Activated T-helper 1 cell treated with Interleukin-2 at 50 U/mL for 16 hours (primary cell): ENCODE results near the gene SLC9A9.

Experiments used
- DNase-seq: peaks from one replicate; pipeline ENCODE4 v3.0.0-alpha.2; 2020; ENCODE audit warnings: low read depth

Gene SLC9A9

GRCh38 chr3:143644370-143645089, 203.7 kb downstream of the SLC9A9 start:
- DNase-seq: no peak

DNA sequence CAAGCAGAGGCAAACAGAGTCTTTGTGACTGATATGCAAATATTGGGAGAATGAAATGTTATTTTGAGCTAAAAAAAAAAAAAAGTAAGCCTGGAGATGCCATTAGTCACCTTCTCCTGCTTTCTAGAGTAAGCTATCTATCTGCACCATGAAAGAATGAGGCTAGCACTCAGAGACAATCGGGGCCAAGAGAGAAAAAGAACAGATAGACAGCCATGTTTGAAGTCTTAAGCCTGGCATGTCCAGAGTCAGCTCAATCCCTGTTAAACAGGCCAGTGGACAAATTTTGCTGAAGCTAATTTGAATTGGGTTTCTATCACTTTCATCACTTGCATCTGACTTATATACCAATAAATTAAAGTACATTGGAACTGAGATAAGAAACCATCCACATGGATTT, 204.4 kb downstream of the SLC9A9 start:
- DNase-seq: no peak

GRCh38 chr3:143640774-143641173, 207.5 kb downstream of the SLC9A9 start:
- no peak for DNase-seq

- DNase-seq: no peak
Measured at GRCh38 chr3:143637133-143637532, 211.1 kb downstream of the SLC9A9 start.

DNA sequence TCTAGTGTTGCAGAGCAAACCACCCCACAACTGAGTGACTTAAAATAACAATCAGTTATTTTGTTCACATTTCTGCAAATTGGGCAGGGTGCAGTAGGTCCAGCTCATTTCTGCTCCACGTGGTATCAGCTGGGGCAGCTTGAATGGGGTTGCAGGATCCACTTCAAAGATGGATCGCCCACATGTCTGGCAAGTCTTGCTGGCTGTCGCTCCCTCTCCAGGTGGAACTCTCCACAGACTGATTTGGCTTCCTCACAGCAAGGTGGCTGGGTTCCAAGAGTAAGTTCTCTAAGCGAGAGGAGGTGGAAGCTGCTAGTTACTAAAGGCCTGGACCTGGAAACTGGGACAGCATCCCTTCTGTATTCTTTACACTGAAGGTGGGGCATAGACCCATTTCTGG, 213.3 kb downstream of the SLC9A9 start:
- no peak for DNase-seq

DNA sequence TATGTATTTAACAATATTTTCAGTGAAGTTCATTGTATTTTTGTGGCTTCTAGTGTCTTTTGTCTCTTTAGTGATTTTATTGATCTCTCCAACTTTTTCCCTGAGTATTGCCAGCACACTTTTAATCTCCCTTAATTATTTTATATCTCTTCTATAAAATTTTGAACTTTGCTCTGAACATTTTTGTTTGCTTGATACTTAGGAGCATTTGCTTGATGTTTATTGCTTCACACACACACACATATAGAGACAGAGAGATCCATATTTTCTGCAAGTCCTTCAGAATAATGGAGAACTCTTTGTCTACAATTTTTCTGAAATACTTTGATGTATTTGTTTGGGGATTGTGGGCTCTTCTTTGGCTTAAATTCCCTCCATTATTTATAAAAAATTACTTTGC, 213.8 kb downstream of the SLC9A9 start:
- DNase-seq: no peak

DNA sequence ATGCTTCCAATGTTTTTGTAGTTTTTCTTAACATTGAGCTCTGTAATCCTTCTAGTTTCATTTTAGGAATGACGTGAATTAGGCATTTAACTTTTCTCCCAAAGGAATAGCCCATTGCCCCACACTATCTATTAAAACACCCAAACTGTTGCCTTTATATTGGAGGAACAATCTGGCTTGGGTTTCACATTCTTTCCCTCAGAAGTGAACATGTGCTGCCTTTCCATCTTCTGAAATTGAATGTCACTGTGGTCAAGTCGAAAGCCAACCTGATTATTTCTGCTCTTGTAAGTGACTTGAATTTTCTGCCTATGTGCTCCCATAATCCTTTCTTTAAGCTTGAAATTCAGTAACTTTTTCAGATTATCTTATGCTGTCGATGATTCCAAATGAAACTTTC, 214.5 kb downstream of the SLC9A9 start:
- no peak for DNase-seq

- DNase-seq: no peak
Measured at GRCh38 chr3:143629726-143630125, 218.5 kb downstream of the SLC9A9 start.

DNA sequence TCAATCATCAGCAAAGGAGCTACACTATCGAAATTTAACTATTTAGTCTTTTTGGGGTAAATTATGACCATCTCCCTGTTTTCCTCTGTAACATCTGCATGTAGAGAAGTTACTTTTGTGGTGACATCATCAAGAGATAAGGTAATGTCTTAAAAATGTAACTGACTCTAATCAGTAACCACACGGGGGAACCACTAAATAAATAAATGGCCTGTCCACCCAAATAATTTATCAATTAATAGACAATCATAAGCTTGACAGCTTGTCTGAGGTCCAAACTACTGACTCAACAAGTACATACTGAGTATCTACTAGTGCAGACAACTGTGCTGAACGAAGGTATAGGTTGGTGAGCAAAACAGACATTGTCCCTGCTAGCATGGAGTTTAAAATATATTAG, 219.3 kb downstream of the SLC9A9 start:
- DNase-seq: no peak

DNA sequence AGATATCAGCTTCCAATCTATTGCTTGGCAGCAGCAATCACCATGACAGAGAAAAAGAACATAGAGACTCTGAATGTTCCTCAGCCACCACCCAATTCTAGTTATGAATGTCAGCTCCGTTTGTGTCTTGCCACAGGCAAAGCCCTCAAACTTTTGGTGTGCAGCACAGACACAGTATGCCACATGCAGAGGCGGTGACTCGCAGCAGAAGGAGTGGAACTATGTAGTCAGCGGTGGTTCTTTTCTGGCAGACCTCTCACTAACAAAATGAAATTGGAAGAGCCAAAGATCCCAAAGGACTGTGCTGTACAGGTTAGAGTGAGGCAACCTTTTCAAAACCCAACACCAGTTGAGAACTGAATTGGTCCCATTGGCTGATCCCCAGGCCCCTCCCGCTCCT, 220.9 kb downstream of the SLC9A9 start:
- no peak for DNase-seq

DNA sequence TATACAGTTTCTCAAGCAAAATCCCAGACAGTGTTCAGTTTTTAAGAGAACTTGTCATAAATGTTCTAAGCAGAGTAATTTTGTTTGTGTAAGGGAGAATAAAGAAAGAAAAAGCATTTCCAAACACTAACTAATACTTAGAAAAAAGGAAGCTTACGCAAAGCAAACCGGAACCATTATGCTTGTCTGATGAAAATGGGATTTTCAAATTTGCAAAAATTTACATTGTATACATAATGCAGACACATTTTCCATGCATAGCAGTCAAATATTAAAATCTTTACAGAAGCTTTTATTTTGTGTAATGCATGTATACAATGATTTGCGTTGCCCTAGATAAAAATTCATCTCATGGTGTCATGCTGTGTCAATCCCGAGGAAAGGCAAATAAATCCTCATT, 229.0 kb downstream of the SLC9A9 start:
- no peak for DNase-seq

GRCh38 chr3:143617050-143617449, 231.2 kb downstream of the SLC9A9 start:
- DNase-seq: no peak

DNA sequence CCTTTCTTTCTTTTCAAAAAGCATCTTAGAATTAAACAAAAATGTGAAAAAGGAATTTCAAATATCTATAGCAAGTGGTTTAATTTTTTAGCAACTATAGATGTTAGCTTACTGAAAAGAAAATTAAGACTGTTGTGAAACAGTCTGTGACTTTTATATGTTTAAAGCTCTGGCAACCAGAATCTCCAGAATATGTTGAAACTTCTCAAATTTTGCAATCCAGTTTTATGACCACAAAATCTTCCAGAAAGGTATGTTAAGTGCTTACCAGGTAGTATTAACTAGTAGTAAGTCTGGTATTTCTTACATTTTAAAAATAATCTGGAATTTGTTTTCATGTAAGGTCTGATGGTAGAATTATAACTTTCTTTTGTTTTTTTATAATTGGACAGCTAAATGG, 235.0 kb downstream of the SLC9A9 start:
- no peak for DNase-seq

GRCh38 chr3:143612541-143612940, 235.7 kb downstream of the SLC9A9 start:
- no peak for DNase-seq

DNA sequence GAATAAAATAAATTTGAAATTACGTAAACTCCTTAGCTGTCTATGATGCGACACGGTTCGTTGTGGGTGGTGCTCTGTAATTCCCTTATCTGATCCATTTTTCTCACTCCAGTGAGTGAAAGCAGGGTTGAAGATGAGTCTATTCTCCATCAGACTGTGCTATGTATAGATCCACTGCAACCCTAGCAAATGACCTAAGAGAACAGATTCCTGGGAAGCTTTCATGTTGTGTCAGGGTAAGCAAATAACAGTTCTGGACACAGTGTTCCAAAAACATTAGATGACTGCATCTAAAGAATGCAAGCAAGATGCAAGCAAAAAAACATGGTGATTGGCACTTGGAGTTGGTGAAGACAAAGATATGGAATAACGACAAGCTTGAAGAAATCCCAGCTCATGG, 239.3 kb downstream of the SLC9A9 start:
- no peak for DNase-seq

DNA sequence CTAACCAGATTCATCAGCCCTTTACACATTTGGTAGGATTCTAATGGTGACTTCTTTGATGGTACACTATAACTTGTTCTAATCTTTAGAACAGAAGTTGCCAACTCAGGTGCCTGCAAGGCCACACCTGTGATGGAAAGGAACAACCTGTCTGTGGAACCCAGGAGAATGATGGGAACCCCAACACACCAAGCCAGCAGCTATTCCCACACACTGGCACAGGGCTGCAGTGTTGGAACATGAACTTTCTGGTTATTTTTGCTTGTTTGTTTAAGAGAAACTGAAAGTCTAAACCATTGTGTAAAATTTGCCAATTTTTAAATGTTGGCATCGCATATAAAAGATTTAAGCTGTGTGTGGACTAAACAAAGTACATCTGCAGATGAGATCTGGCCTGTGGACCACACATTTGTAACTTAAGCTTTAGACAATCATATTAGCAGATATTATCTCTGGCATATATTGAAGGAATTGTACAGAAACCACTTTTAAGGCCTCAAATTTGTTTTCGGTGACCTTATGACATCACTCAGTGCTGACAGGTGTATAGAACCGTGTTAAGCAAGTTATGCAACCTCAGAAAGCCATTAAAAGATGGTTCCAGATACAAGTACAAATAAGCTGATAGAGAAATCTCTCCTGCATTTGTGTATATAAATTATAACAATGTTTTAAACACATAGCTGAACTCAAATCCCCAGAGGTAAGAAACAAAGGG, 242.9 kb downstream of the SLC9A9 start:
- DNase-seq: no peak

DNA sequence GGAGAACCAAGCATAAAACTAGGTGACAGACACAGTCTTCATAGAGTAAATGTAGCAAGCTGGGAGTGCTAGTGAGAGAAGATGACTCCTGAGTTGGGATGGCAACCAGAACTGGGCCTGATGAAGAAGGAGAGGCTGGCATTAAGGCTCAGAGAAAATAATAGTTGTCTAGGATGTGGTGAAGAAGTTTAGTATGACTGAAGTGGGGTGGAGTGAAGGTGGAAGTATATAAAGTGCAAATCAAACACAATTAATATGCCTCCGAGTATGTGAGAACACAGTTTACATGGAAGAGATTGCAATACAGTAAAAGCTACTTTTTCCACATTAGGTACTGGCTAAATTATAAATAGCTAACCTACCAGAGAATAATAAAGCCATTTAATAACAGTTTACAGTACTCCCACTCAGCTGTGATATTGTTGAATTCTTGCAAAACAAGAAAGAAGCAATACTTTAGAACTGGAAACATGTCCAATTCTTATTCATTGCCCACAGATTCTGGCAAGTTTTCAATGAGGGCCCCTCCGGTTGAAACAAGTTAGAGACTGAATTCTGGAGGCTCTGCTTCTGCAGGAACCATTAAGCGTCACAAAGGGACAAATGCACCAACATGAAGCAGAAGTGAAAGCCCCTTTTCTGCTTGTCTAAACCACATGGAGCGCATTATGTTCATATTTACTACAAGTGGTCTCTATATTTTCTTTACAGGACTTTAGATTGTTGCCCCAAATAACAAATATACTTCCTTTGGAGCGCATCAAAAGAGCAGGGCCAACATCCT, 243.7 kb downstream of the SLC9A9 start:
- no peak for DNase-seq

GRCh38 chr3:143603774-143604173, 244.5 kb downstream of the SLC9A9 start:
- no peak for DNase-seq

- DNase-seq: no peak
Measured at GRCh38 chr3:143601723-143602484, 246.4 kb downstream of the SLC9A9 start.

- DNase-seq: no peak
Measured at GRCh38 chr3:143600756-143601718, 247.2 kb downstream of the SLC9A9 start.
